ENCODE results near the gene RNF215. TPM values are rescaled to one million over a fixed set of nuclear protein-coding genes. Genes with fewer than 3 reads are reported as not detected.

RNF215 gene
- total RNA-seq, 1 experiment from 2014 or later, result 18.4 TPM

GRCh38 chr22:30416837-30417236 is 29.6 kb upstream of the RNF215 start:
- H3K9me3 Mint-ChIP-seq (ENCODE audit: unreplicated experiment), result no peaks in the 10 kb centered on the region
- H3K27me3 Mint-ChIP-seq (ENCODE audit: insufficient read depth, unreplicated experiment), result no peaks in the 10 kb centered on the region
- H3K27ac Mint-ChIP-seq (ENCODE audit: low read depth, unreplicated experiment), result no peak overlapping the region
- no peak overlapping the region for H3K4me3 Mint-ChIP-seq (ENCODE audit: unreplicated experiment)
- no peak for DNase-seq (ENCODE audit: unreplicated experiment)
- ChIA-PET POLR2A (interaction anchor here (11.0 to 14.3 kb wide), 2 partner anchors 7 to 22 kb away, joined by 342 to 532 read pairs; partner anchors contain the start of genes RNF215 and SEC14L2), CTCF (no interaction called here)
- H3K4me1 Mint-ChIP-seq (ENCODE audit: insufficient read depth, unreplicated experiment), result peaks cover 38% of the 10 kb centered on the region
- TF ChIP-seq, protein P1, sequence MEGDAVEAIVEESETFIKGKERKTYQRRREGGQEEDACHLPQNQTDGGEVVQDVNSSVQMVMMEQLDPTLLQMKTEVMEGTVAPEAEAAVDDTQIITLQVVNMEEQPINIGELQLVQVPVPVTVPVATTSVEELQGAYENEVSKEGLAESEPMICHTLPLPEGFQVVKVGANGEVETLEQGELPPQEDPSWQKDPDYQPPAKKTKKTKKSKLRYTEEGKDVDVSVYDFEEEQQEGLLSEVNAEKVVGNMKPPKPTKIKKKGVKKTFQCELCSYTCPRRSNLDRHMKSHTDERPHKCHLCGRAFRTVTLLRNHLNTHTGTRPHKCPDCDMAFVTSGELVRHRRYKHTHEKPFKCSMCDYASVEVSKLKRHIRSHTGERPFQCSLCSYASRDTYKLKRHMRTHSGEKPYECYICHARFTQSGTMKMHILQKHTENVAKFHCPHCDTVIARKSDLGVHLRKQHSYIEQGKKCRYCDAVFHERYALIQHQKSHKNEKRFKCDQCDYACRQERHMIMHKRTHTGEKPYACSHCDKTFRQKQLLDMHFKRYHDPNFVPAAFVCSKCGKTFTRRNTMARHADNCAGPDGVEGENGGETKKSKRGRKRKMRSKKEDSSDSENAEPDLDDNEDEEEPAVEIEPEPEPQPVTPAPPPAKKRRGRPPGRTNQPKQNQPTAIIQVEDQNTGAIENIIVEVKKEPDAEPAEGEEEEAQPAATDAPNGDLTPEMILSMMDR (IDR thresholded peaks at IDR 0.05; ENCODE audit: unreplicated experiment), result no peak
- peaks cover 95% of the 10 kb centered on the region for H3K36me3 Mint-ChIP-seq (ENCODE audit: insufficient read depth, unreplicated experiment)
- no TSS peak for BruUV-seq (replicated peaks)
- intact Hi-C loops (cut with micrococcal nuclease), result no loop called here

- H3K36me3 Mint-ChIP-seq (ENCODE audit: insufficient read depth, unreplicated experiment), result peaks cover 95% of the 10 kb centered on the region
- CTCF ChIA-PET, result interaction anchor here (0.7 kb wide), 1 partner anchor 30 kb away, joined by 3 read pairs; no protein-coding TSS in a partner anchor
- BruUV-seq (replicated peaks), result no TSS peak
- H3K4me1 Mint-ChIP-seq (ENCODE audit: insufficient read depth, unreplicated experiment), result peaks cover 39% of the 10 kb centered on the region
- no peak overlapping the region for H3K27ac Mint-ChIP-seq (ENCODE audit: low read depth, unreplicated experiment)
- no peaks in the 10 kb centered on the region for H3K9me3 Mint-ChIP-seq (ENCODE audit: unreplicated experiment)
- H3K4me3 Mint-ChIP-seq (ENCODE audit: unreplicated experiment), result no peak overlapping the region
- DNase-seq (ENCODE audit: unreplicated experiment), result no peak
- POLR2A ChIA-PET, result interaction anchor here (11.0 to 14.3 kb wide), 2 partner anchors 7 to 21 kb away, joined by 342 to 532 read pairs; partner anchors contain the start of genes RNF215 and SEC14L2
- intact Hi-C loops (cut with micrococcal nuclease), result no loop called here
- no peaks in the 10 kb centered on the region for H3K27me3 Mint-ChIP-seq (ENCODE audit: insufficient read depth, unreplicated experiment)
- TF ChIP-seq, protein P1 (IDR thresholded peaks at IDR 0.05; ENCODE audit: unreplicated experiment), result no peak
Measured at GRCh38 chr22:30416403-30416802, 29.2 kb upstream of the RNF215 start.

DNA sequence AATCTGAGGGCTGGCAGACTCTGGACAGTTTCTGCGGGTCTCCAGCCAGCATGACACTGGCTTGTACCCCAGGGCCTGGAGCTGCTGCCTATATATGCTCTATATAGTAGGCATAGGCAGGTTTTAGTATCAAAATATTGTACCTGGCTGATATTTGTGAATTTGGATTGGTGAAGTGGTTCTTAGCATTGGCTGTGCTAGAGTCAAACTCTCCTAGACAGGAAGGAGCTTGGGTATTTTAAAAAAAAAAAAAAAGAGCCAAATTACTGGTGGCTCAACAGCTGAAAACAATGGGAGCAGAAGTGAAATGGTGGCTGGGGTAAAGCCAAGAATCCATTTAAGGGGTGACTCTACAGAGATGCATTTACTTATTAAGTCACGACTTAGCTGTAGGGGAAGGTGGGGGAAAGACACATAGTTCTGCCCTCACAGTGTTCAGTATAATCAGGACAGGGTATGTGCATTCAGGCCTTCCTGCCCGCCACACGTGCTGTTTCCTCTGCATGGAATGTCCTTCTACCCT is 27.4 kb upstream of the RNF215 start:
- BruUV-seq (replicated peaks), result no TSS peak
- POLR2A ChIA-PET, result interaction anchor here (0.6 to 11.3 kb wide), 3 partner anchors 7 to 32 kb away, joined by 3 to 342 read pairs (median 90); partner anchors contain the start of genes MTFP1 and SEC14L2

More for the DNA sequence above, 27.4 kb upstream of the RNF215 start:
- DNase-seq (ENCODE audit: unreplicated experiment), result no peak
- Mint-ChIP-seq H3K9me3 (ENCODE audit: unreplicated experiment) (no peaks in the 10 kb centered on the region), H3K4me3 (ENCODE audit: unreplicated experiment) (peak overlapping the region; percentile 12), H3K36me3 (ENCODE audit: insufficient read depth, unreplicated experiment) (peaks cover 95% of the 10 kb centered on the region), H3K27ac (ENCODE audit: low read depth, unreplicated experiment) (peak overlapping the region; percentile 66), H3K27me3 (ENCODE audit: insufficient read depth, unreplicated experiment) (no peaks in the 10 kb centered on the region), H3K4me1 (ENCODE audit: insufficient read depth, unreplicated experiment) (peaks cover 35% of the 10 kb centered on the region)
- CTCF ChIA-PET, result interaction anchor here (0.5 to 5.4 kb wide), 8 partner anchors 9 to 839 kb away, joined by 3 to 59 read pairs (median 3); partner anchors contain the start of genes MTFP1 and RNF215
- TF ChIP-seq, protein P1 (IDR thresholded peaks at IDR 0.05; ENCODE audit: unreplicated experiment), result no peak
- intact Hi-C loops (cut with micrococcal nuclease), result no loop called here
